Right cardiac atrium (tissue), 5 donors: ENCODE data around the gene PHACTR1. TPM values are rescaled to one million over a fixed set of nuclear protein-coding genes. Genes with fewer than 3 reads are reported as not detected.
A peak's percentile ranks its signal among the peaks of the same experiment; 100 is the strongest.

Source experiments
- ATAC-seq, 2 donors: fragments of 200-7000 bp; cut with Tn5 transposase; one replicate each; pipeline versions ENCODE4 v1.8.0 to v1.9.1; 2020; ENCODE audit warnings: moderate library complexity in 2 of 2, mild to moderate bottlenecking in 1 of 2
- DNase-seq, 3 donors: peaks; one replicate each; pipeline ENCODE4 v3.0.0-alpha.2; 2020
- H3K27ac ChIP-seq: one replicate; pipeline ENCODE4 v1.5.1; 2013; ENCODE audit warnings: mild to moderate bottlenecking, low read length, control low read depth, moderate library complexity
- H3K27me3 ChIP-seq: one replicate; pipeline ENCODE4 v1.6.1; 2013; ENCODE audit not compliant: control insufficient read depth, insufficient read depth
- H3K4me1 ChIP-seq: one replicate; pipeline ENCODE4 v1.6.1; 2013; ENCODE audit warnings: low read length; ENCODE audit not compliant: control insufficient read depth, insufficient read depth
- H3K4me3 ChIP-seq: one replicate; pipeline ENCODE4 v1.5.1; 2013; ENCODE audit warnings: low read length, control low read depth
- H3K9me3 ChIP-seq: one replicate; pipeline ENCODE4 v1.6.1; 2013; ENCODE audit warnings: low read length; ENCODE audit not compliant: control insufficient read depth
- WGBS: extraction: QIAGEN DNeasy Blood & Tissue Kit; methylation state at CpG from one replicate; pipeline ENCODE4 v1.1.7; 2013; 5-methylcytosine and 5-hydroxymethylcytosine counted together
- intact Hi-C, 4 donors: fragments of 100-400 bp; cut with DNase I; formaldehyde crosslinking; loops; one replicate each; pipeline versions ENCODE4 v1.11.0 to v1.14.0; 2022 to 2023
- polyA plus RNA-seq: library from polyadenylated mRNA; stranded (reverse); fragments of 200-250 nt; gene quantifications from one replicate; pipeline ENCODE4 v1.2.3, GENCODE V29; 2013
- total RNA-seq, 4 donors: library from RNA; stranded (reverse); fragmentation: NEBNext Ultra II Directional; extraction: Animal tissue kit (Norgen Biotek cat#: 25700); gene quantifications; one replicate each; pipeline ENCODE4 v1.2.1, GENCODE V29; 2021
- donor health status: healthy with polysubstance abuse.
- donor health status: DM: no; HTN: yes; CAD: no.
- donor health status: DM: no; HTN: no; CAD: no.
- donor health status: DM: no; HTN: yes; CAD: no; lungs with severe emphysema.
- donor health status: DM: yes; HTN: yes; CAD: no.

The PHACTR1 gene
- total and polyA plus RNA-seq, 5 donors: 7.3 to 29.4 (median 25.1) TPM

- ATAC-seq: no peak
- intact Hi-C loops: no loop called here
Observed at GRCh38 chr6:12952318-12952717, 235.8 kb downstream of the PHACTR1 start.

GRCh38 chr6:12955956-12956355 is 239.4 kb downstream of the PHACTR1 start:
- intact Hi-C loops: no loop called here
- no peak for DNase-seq
- no peak overlapping the region for H3K27ac ChIP-seq
- no peaks in the 10 kb centered on the region for H3K4me1 ChIP-seq
- no peaks in the 10 kb centered on the region for H3K9me3 ChIP-seq
- no peak overlapping the region for H3K4me3 ChIP-seq
- ATAC-seq: no peak
- no peaks in the 10 kb centered on the region for H3K27me3 ChIP-seq
- WGBS: 78% methylated on average over 5 of the region's 5 CpGs

More at GRCh38 chr6:12952318-12952717, 235.8 kb downstream of the PHACTR1 start:
- 48% methylated on average over 4 of the region's 4 CpGs for WGBS
- no peak overlapping the region for H3K27ac ChIP-seq
- H3K4me1 ChIP-seq: no peaks in the 10 kb centered on the region
- H3K27me3 ChIP-seq: no peaks in the 10 kb centered on the region
- H3K9me3 ChIP-seq: no peaks in the 10 kb centered on the region
- no peak for DNase-seq
- no peak overlapping the region for H3K4me3 ChIP-seq

GRCh38 chr6:12956991-12957320 is 240.4 kb downstream of the PHACTR1 start:
- WGBS: 24% methylated on average over 6 of the region's 6 CpGs
- ATAC-seq (no peak), DNase-seq (no peak)
- peak overlapping the region; percentile 51 for H3K4me3 ChIP-seq
- H3K9me3 ChIP-seq: no peaks in the 10 kb centered on the region
- no peak overlapping the region for H3K27ac ChIP-seq
- H3K27me3 ChIP-seq: no peaks in the 10 kb centered on the region
- intact Hi-C loops: no loop called here
- H3K4me1 ChIP-seq: no peaks in the 10 kb centered on the region

GRCh38 chr6:12957321-12958051 is 240.9 kb downstream of the PHACTR1 start:
- H3K9me3 ChIP-seq: no peaks in the 10 kb centered on the region
- intact Hi-C loops: no loop called here
- under 1% methylated on average over 24 of the region's 24 CpGs for WGBS
- peak overlapping the region; percentile 51 for H3K4me3 ChIP-seq
- no peaks in the 10 kb centered on the region for H3K4me1 ChIP-seq
- no peaks in the 10 kb centered on the region for H3K27me3 ChIP-seq
- peak; percentile 91 to 94 for ATAC-seq
- peak overlapping the region; percentile 23 for H3K27ac ChIP-seq
- peak; percentile 71 to 88 (median 88) for DNase-seq

GRCh38 chr6:12958052-12958706 is 241.6 kb downstream of the PHACTR1 start:
- H3K4me1 ChIP-seq: peaks cover 2% of the 10 kb centered on the region
- DNase-seq: no peak
- H3K4me3 ChIP-seq: peak overlapping the region; percentile 51
- ATAC-seq: peak; percentile 27 to 51
- intact Hi-C loops: no loop called here
- H3K9me3 ChIP-seq: no peaks in the 10 kb centered on the region
- H3K27me3 ChIP-seq: no peaks in the 10 kb centered on the region
- peak overlapping the region; percentile 23 for H3K27ac ChIP-seq
- WGBS: 7% methylated on average over 9 of the region's 9 CpGs

- Histone ChIP-seq H3K4me1 (peaks cover 2% of the 10 kb centered on the region), H3K27ac (no peak overlapping the region), H3K4me3 (no peak overlapping the region), H3K9me3 (no peaks in the 10 kb centered on the region), H3K27me3 (no peaks in the 10 kb centered on the region)
- ATAC-seq (no peak), DNase-seq (no peak)
- intact Hi-C loops: no loop called here
- WGBS: 94% methylated on average over 4 of the region's 4 CpGs
Observed at GRCh38 chr6:12961761-12962160, 245.2 kb downstream of the PHACTR1 start.

- ATAC-seq: no peak
- H3K27me3 ChIP-seq: no peaks in the 10 kb centered on the region
Observed at GRCh38 chr6:12962529-12962928, 246.0 kb downstream of the PHACTR1 start.

GRCh38 chr6:12962987-12963386 is 246.4 kb downstream of the PHACTR1 start:
- Histone ChIP-seq H3K4me1 (peaks cover 2% of the 10 kb centered on the region), H3K4me3 (peak overlapping the region; percentile 13), H3K27ac (peak overlapping the region; percentile 91), H3K9me3 (no peaks in the 10 kb centered on the region), H3K27me3 (no peaks in the 10 kb centered on the region)
- intact Hi-C loops: no loop called here
- WGBS: 51% methylated on average over 5 of the region's 5 CpGs
- ATAC-seq (no peak), DNase-seq (no peak)

More at GRCh38 chr6:12962529-12962928, 246.0 kb downstream of the PHACTR1 start:
- no peaks in the 10 kb centered on the region for H3K9me3 ChIP-seq
- peaks cover 2% of the 10 kb centered on the region for H3K4me1 ChIP-seq
- DNase-seq: no peak
- H3K27ac ChIP-seq: peak overlapping the region; percentile 9
- intact Hi-C loops: no loop called here
- WGBS: 40% methylated on average over 1 of the region's 1 CpG
- H3K4me3 ChIP-seq: no peak overlapping the region

GRCh38 chr6:12963567-12963966 is 247.0 kb downstream of the PHACTR1 start:
- peak in 1 of 2 donors; percentile 58 for ATAC-seq
- no peak overlapping the region for H3K4me3 ChIP-seq

GRCh38 chr6:12967686-12968085 is 251.1 kb downstream of the PHACTR1 start:
- Histone ChIP-seq H3K4me1 (peaks cover 2% of the 10 kb centered on the region), H3K9me3 (no peaks in the 10 kb centered on the region), H3K27ac (no peak overlapping the region), H3K27me3 (no peaks in the 10 kb centered on the region), H3K4me3 (no peak overlapping the region)
- no peak for DNase-seq
- WGBS: 51% methylated on average over 7 of the region's 7 CpGs
- ATAC-seq: no peak
- intact Hi-C loops: no loop called here

More at GRCh38 chr6:12963567-12963966, 247.0 kb downstream of the PHACTR1 start:
- WGBS: 58% methylated on average over 4 of the region's 4 CpGs
- DNase-seq: no peak
- Histone ChIP-seq H3K27me3 (no peaks in the 10 kb centered on the region), H3K4me1 (peaks cover 2% of the 10 kb centered on the region), H3K9me3 (no peaks in the 10 kb centered on the region), H3K27ac (peak overlapping the region; percentile 43)
- intact Hi-C loops: no loop called here

- Histone ChIP-seq H3K9me3 (no peaks in the 10 kb centered on the region), H3K27ac (no peak overlapping the region), H3K4me1 (no peaks in the 10 kb centered on the region), H3K27me3 (no peaks in the 10 kb centered on the region), H3K4me3 (no peak overlapping the region)
- intact Hi-C loops: no loop called here
- no peak for DNase-seq
- ATAC-seq: no peak
- WGBS: 73% methylated on average over 4 of the region's 4 CpGs
Observed at GRCh38 chr6:12968290-12968689, 251.7 kb downstream of the PHACTR1 start.
